ENCODE data around the gene NFE2L2.
A peak's percentile ranks its signal among the peaks of the same experiment; 100 is the strongest.
"Not testable (repeated sequence)": the region's sequence is repeated elsewhere in the genome, so short reads cannot be mapped to it uniquely, and the experiment has no call there.

Gene NFE2L2

GRCh38 chr2:177264693-177265587, at the start of gene NFE2L2:
NFE2L2 (minus strand) TSS chr2:177264727; CDS start chr2:177264576, 151 bp downstream.
- peak within 1 kb of the TSS; percentile 98 for H3K27ac ChIP-seq (ENCODE audit: low read depth, low read length)
- no peaks in the 10 kb centered on the region for H3K9me3 ChIP-seq (ENCODE audit: control insufficient read depth, insufficient read depth, low read depth, low read length)
- peak within 1 kb of the TSS; percentile 97 for H3K9ac ChIP-seq (ENCODE audit: low read length)
- H3K4me1 ChIP-seq (ENCODE audit: control insufficient read depth, insufficient read depth, low read length), result peaks cover 33% of the 10 kb centered on the region
- H3K4me3 ChIP-seq (ENCODE audit: low read depth, low read length), result peak within 1 kb of the TSS; percentile 69
- H3K36me3 ChIP-seq (ENCODE audit: control insufficient read depth, insufficient read depth, low read length), result no peaks in the 10 kb centered on the region; the same call in 1 of the 2 replicates
- no peaks in the 10 kb centered on the region for H3K27me3 ChIP-seq (ENCODE audit: control insufficient read depth, insufficient read depth, low read length)

- Histone ChIP-seq H3K9ac (ENCODE audit: low read length) (no peak overlapping the region), H3K36me3 (ENCODE audit: control insufficient read depth, insufficient read depth, low read length) (no peaks in the 10 kb centered on the region), H3K27ac (ENCODE audit: low read depth, low read length) (no peak overlapping the region), H3K9me3 (ENCODE audit: control insufficient read depth, insufficient read depth, low read depth, low read length) (no peaks in the 10 kb centered on the region), H3K4me1 (ENCODE audit: control insufficient read depth, insufficient read depth, low read length) (peaks cover 24% of the 10 kb centered on the region), H3K4me3 (ENCODE audit: low read depth, low read length) (no peak overlapping the region), H3K27me3 (ENCODE audit: control insufficient read depth, insufficient read depth, low read length) (no peaks in the 10 kb centered on the region)
Observed at GRCh38 chr2:177314194-177314593, 49.7 kb upstream of the NFE2L2 start.

GRCh38 chr2:177313162-177313781, 48.7 kb upstream of the NFE2L2 start:
- Histone ChIP-seq H3K4me3 (ENCODE audit: low read depth, low read length) (no peak overlapping the region), H3K4me1 (ENCODE audit: control insufficient read depth, insufficient read depth, low read length) (peaks cover 24% of the 10 kb centered on the region), H3K27me3 (ENCODE audit: control insufficient read depth, insufficient read depth, low read length) (no peaks in the 10 kb centered on the region), H3K27ac (ENCODE audit: low read depth, low read length) (no peak overlapping the region), H3K36me3 (ENCODE audit: control insufficient read depth, insufficient read depth, low read length) (no peaks in the 10 kb centered on the region), H3K9ac (ENCODE audit: low read length) (no peak overlapping the region), H3K9me3 (ENCODE audit: control insufficient read depth, insufficient read depth, low read depth, low read length) (no peaks in the 10 kb centered on the region)

GRCh38 chr2:177312562-177312961, 48.0 kb upstream of the NFE2L2 start:
- no peak overlapping the region for H3K27ac ChIP-seq (ENCODE audit: low read depth, low read length)
- no peak overlapping the region for H3K9ac ChIP-seq (ENCODE audit: low read length)
- H3K36me3 ChIP-seq (ENCODE audit: control insufficient read depth, insufficient read depth, low read length), result no peaks in the 10 kb centered on the region

GRCh38 chr2:177309672-177310309, 45.3 kb upstream of the NFE2L2 start:
- H3K27ac ChIP-seq (ENCODE audit: low read depth, low read length); H3K9ac ChIP-seq (ENCODE audit: low read length); H3K36me3 ChIP-seq (ENCODE audit: control insufficient read depth, insufficient read depth, low read length); H3K4me3 ChIP-seq (ENCODE audit: low read depth, low read length); H3K9me3 ChIP-seq (ENCODE audit: control insufficient read depth, insufficient read depth, low read depth, low read length); H3K27me3 ChIP-seq (ENCODE audit: control insufficient read depth, insufficient read depth, low read length): not testable (repeated sequence)
- peaks cover 14% of the 10 kb centered on the region for H3K4me1 ChIP-seq (ENCODE audit: control insufficient read depth, insufficient read depth, low read length)

More at GRCh38 chr2:177312562-177312961, 48.0 kb upstream of the NFE2L2 start:
- no peaks in the 10 kb centered on the region for H3K9me3 ChIP-seq (ENCODE audit: control insufficient read depth, insufficient read depth, low read depth, low read length)
- H3K4me1 ChIP-seq (ENCODE audit: control insufficient read depth, insufficient read depth, low read length), result peaks cover 24% of the 10 kb centered on the region
- no peaks in the 10 kb centered on the region for H3K27me3 ChIP-seq (ENCODE audit: control insufficient read depth, insufficient read depth, low read length)
- H3K4me3 ChIP-seq (ENCODE audit: low read depth, low read length), result no peak overlapping the region

- Histone ChIP-seq H3K4me1 (ENCODE audit: control insufficient read depth, insufficient read depth, low read length) (no peaks in the 10 kb centered on the region), H3K27me3 (ENCODE audit: control insufficient read depth, insufficient read depth, low read length) (no peaks in the 10 kb centered on the region), H3K27ac (ENCODE audit: low read depth, low read length) (no peak overlapping the region), H3K36me3 (ENCODE audit: control insufficient read depth, insufficient read depth, low read length) (no peaks in the 10 kb centered on the region), H3K4me3 (ENCODE audit: low read depth, low read length) (no peak overlapping the region), H3K9me3 (ENCODE audit: control insufficient read depth, insufficient read depth, low read depth, low read length) (no peaks in the 10 kb centered on the region), H3K9ac (ENCODE audit: low read length) (no peak overlapping the region)
Observed at GRCh38 chr2:177306550-177306949, 42.0 kb upstream of the NFE2L2 start.

- H3K27ac ChIP-seq (ENCODE audit: low read depth, low read length), result no peak overlapping the region
- no peaks in the 10 kb centered on the region for H3K36me3 ChIP-seq (ENCODE audit: control insufficient read depth, insufficient read depth, low read length)
- H3K4me1 ChIP-seq (ENCODE audit: control insufficient read depth, insufficient read depth, low read length), result no peaks in the 10 kb centered on the region
- H3K9ac ChIP-seq (ENCODE audit: low read length), result no peak overlapping the region
- no peaks in the 10 kb centered on the region for H3K9me3 ChIP-seq (ENCODE audit: control insufficient read depth, insufficient read depth, low read depth, low read length)
- no peak overlapping the region for H3K4me3 ChIP-seq (ENCODE audit: low read depth, low read length)
- no peaks in the 10 kb centered on the region for H3K27me3 ChIP-seq (ENCODE audit: control insufficient read depth, insufficient read depth, low read length)
Observed at GRCh38 chr2:177303939-177304338, 39.4 kb upstream of the NFE2L2 start.

GRCh38 chr2:177302552-177302951, 38.0 kb upstream of the NFE2L2 start:
- Histone ChIP-seq H3K4me3 (ENCODE audit: low read depth, low read length) (no peak overlapping the region), H3K27me3 (ENCODE audit: control insufficient read depth, insufficient read depth, low read length) (no peaks in the 10 kb centered on the region), H3K4me1 (ENCODE audit: control insufficient read depth, insufficient read depth, low read length) (no peaks in the 10 kb centered on the region), H3K36me3 (ENCODE audit: control insufficient read depth, insufficient read depth, low read length) (no peaks in the 10 kb centered on the region), H3K9me3 (ENCODE audit: control insufficient read depth, insufficient read depth, low read depth, low read length) (no peaks in the 10 kb centered on the region), H3K27ac (ENCODE audit: low read depth, low read length) (no peak overlapping the region), H3K9ac (ENCODE audit: low read length) (no peak overlapping the region)

GRCh38 chr2:177298191-177298590, 33.7 kb upstream of the NFE2L2 start:
- Histone ChIP-seq H3K36me3 (ENCODE audit: control insufficient read depth, insufficient read depth, low read length) (no peaks in the 10 kb centered on the region), H3K9me3 (ENCODE audit: control insufficient read depth, insufficient read depth, low read depth, low read length) (no peaks in the 10 kb centered on the region), H3K4me3 (ENCODE audit: low read depth, low read length) (no peak overlapping the region), H3K9ac (ENCODE audit: low read length) (no peak overlapping the region), H3K27ac (ENCODE audit: low read depth, low read length) (no peak overlapping the region), H3K4me1 (ENCODE audit: control insufficient read depth, insufficient read depth, low read length) (no peaks in the 10 kb centered on the region), H3K27me3 (ENCODE audit: control insufficient read depth, insufficient read depth, low read length) (no peaks in the 10 kb centered on the region)

- Histone ChIP-seq H3K9ac (ENCODE audit: low read length) (no peak overlapping the region), H3K36me3 (ENCODE audit: control insufficient read depth, insufficient read depth, low read length) (no peaks in the 10 kb centered on the region), H3K9me3 (ENCODE audit: control insufficient read depth, insufficient read depth, low read depth, low read length) (no peaks in the 10 kb centered on the region), H3K4me1 (ENCODE audit: control insufficient read depth, insufficient read depth, low read length) (no peaks in the 10 kb centered on the region), H3K27ac (ENCODE audit: low read depth, low read length) (no peak overlapping the region), H3K4me3 (ENCODE audit: low read depth, low read length) (no peak overlapping the region), H3K27me3 (ENCODE audit: control insufficient read depth, insufficient read depth, low read length) (no peaks in the 10 kb centered on the region)
Observed at GRCh38 chr2:177296040-177296439, 31.5 kb upstream of the NFE2L2 start.

- Histone ChIP-seq H3K27ac (ENCODE audit: low read depth, low read length) (no peak overlapping the region), H3K9ac (ENCODE audit: low read length) (no peak overlapping the region), H3K36me3 (ENCODE audit: control insufficient read depth, insufficient read depth, low read length) (no peaks in the 10 kb centered on the region), H3K9me3 (ENCODE audit: control insufficient read depth, insufficient read depth, low read depth, low read length) (no peaks in the 10 kb centered on the region), H3K4me1 (ENCODE audit: control insufficient read depth, insufficient read depth, low read length) (no peaks in the 10 kb centered on the region), H3K4me3 (ENCODE audit: low read depth, low read length) (no peak overlapping the region), H3K27me3 (ENCODE audit: control insufficient read depth, insufficient read depth, low read length) (no peaks in the 10 kb centered on the region)
Observed at GRCh38 chr2:177295484-177295883, 31.0 kb upstream of the NFE2L2 start.
